Ishikawa (cell line): ENCODE data around the gene FAM107A.
A peak's percentile ranks its signal among the peaks of the same experiment; 100 is the strongest.

Experiments
- CEBPB ChIP-seq: IDR thresholded peaks from 2 replicates; pipeline ENCODE4 v1.6.1; 2012
- CREB1 ChIP-seq: IDR thresholded peaks from 2 replicates; pipeline ENCODE4 v1.6.1; 2012; ENCODE audit warnings: low read depth
- EGR1 ChIP-seq: IDR thresholded peaks from 2 replicates; pipeline ENCODE4 v1.6.1; 2012
- EP300 ChIP-seq: IDR thresholded peaks from 2 replicates; pipeline ENCODE4 v1.6.1; 2012; ENCODE audit warnings: borderline replicate concordance
- FOXM1 ChIP-seq: IDR thresholded peaks from 2 replicates; pipeline ENCODE4 v1.6.1; 2012; ENCODE audit warnings: low read depth, borderline replicate concordance
- NFIC ChIP-seq: IDR thresholded peaks from 2 replicates; pipeline ENCODE4 v1.6.1; 2012
- RAD21 ChIP-seq: IDR thresholded peaks from 2 replicates; pipeline ENCODE4 v1.6.1; 2012; ENCODE audit warnings: low read depth
- TAF1 ChIP-seq: IDR thresholded peaks from 2 replicates; pipeline ENCODE4 v1.6.1; 2012; ENCODE audit warnings: low read depth, mild to moderate bottlenecking
- TCF12 ChIP-seq: IDR thresholded peaks from 2 replicates; pipeline ENCODE4 v1.6.1; 2012; ENCODE audit warnings: low read depth
- TEAD4 ChIP-seq: IDR thresholded peaks from 2 replicates; pipeline ENCODE4 v1.6.1; 2012
- YY1 ChIP-seq: IDR thresholded peaks from 2 replicates; pipeline ENCODE4 v1.6.1; 2012; ENCODE audit warnings: low read depth
- ZBTB7A ChIP-seq: IDR thresholded peaks from 2 replicates; pipeline ENCODE4 v1.6.1; 2012; ENCODE audit warnings: low read depth
- TF ChIP-seq, protein P1 (sequence below): IDR thresholded peaks from 2 replicates; pipeline ENCODE4 v1.6.1; 2012
- TF ChIP-seq, protein P2 (sequence below): IDR thresholded peaks from 2 replicates; pipeline ENCODE4 v1.6.1; 2012; ENCODE audit warnings: low read depth, mild to moderate bottlenecking
- TF ChIP-seq, protein P3 (sequence below): IDR thresholded peaks from 2 replicates; pipeline ENCODE4 v1.6.1; 2012

FAM107A gene

DNA sequence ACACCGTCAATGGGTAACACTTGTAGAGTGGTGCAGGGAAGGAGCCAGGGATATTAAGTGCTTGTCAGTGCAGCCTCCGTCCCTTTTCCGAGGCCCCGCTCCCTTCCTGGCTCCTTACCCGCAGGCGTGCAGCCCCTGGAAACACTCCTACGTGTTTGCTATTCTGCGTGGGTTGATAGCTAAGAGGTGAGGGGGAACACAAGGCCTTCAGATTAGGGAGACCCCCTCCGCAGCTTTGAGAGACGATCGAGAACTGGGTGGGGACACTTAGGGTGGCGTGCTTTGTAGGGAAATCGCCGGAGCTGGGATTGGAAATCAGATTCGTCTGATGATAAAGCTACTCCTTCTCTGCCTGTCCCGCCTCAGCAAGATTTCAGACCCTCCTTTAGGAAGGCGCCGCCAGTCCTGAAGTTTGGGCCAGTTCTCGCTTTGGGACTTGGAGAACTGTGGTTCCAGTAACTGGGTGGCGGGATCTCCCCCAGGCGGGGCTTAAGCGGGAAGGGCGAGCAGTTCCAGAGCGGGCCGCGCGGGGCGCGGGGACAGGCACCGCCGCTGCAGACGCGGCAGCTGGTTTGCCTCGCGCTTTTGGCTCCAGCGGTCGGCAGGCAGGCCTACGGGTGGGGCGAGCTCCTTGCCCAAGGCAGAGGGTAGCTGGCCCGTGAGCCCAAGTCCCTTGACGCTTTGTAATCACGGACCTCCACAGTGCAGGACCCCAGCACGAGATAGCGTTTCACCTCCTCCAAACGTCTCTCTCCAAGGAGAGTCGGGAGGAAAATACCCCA is 8.0 kb upstream of the FAM107A start:
- TF ChIP-seq TCF12 (no peak), TEAD4 (no peak), TAF1 (no peak), NFIC (no peak), FOXM1 (no peak), EP300 (no peak), EGR1 (no peak), ZBTB7A (no peak), CEBPB (no peak)
- TF ChIP-seq, protein P1, sequence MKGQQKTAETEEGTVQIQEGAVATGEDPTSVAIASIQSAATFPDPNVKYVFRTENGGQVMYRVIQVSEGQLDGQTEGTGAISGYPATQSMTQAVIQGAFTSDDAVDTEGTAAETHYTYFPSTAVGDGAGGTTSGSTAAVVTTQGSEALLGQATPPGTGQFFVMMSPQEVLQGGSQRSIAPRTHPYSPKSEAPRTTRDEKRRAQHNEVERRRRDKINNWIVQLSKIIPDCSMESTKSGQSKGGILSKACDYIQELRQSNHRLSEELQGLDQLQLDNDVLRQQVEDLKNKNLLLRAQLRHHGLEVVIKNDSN, result no peak
- TF ChIP-seq, protein P2, sequence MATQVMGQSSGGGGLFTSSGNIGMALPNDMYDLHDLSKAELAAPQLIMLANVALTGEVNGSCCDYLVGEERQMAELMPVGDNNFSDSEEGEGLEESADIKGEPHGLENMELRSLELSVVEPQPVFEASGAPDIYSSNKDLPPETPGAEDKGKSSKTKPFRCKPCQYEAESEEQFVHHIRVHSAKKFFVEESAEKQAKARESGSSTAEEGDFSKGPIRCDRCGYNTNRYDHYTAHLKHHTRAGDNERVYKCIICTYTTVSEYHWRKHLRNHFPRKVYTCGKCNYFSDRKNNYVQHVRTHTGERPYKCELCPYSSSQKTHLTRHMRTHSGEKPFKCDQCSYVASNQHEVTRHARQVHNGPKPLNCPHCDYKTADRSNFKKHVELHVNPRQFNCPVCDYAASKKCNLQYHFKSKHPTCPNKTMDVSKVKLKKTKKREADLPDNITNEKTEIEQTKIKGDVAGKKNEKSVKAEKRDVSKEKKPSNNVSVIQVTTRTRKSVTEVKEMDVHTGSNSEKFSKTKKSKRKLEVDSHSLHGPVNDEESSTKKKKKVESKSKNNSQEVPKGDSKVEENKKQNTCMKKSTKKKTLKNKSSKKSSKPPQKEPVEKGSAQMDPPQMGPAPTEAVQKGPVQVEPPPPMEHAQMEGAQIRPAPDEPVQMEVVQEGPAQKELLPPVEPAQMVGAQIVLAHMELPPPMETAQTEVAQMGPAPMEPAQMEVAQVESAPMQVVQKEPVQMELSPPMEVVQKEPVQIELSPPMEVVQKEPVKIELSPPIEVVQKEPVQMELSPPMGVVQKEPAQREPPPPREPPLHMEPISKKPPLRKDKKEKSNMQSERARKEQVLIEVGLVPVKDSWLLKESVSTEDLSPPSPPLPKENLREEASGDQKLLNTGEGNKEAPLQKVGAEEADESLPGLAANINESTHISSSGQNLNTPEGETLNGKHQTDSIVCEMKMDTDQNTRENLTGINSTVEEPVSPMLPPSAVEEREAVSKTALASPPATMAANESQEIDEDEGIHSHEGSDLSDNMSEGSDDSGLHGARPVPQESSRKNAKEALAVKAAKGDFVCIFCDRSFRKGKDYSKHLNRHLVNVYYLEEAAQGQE, result 0 out of 2 replicates have a peak, but pooled peaks have one; percentile 13
- TF ChIP-seq, protein P3, sequence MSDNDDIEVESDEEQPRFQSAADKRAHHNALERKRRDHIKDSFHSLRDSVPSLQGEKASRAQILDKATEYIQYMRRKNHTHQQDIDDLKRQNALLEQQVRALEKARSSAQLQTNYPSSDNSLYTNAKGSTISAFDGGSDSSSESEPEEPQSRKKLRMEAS, result peak; percentile 63

DNA sequence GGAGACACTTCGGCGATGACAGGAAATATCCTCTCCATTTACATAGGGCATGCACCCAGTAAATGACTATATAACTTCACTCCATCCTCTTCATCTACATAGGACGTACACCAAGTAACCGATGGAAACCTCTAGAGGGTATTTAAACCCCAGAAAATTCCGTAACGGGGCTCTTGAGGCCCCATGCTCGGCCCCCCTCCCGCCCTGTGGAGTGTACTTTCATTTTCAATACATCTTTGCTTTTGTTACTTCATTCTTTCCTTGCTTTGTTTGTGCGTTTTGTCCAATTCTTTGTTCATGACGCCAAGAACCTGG is 7.5 kb upstream of the FAM107A start:
- TF ChIP-seq TCF12 (no peak), TEAD4 (no peak), FOXM1 (no peak), NFIC (no peak), RAD21 (no peak)
- TF ChIP-seq, protein P3, result no peak
- TF ChIP-seq, protein P2, result no peak

DNA sequence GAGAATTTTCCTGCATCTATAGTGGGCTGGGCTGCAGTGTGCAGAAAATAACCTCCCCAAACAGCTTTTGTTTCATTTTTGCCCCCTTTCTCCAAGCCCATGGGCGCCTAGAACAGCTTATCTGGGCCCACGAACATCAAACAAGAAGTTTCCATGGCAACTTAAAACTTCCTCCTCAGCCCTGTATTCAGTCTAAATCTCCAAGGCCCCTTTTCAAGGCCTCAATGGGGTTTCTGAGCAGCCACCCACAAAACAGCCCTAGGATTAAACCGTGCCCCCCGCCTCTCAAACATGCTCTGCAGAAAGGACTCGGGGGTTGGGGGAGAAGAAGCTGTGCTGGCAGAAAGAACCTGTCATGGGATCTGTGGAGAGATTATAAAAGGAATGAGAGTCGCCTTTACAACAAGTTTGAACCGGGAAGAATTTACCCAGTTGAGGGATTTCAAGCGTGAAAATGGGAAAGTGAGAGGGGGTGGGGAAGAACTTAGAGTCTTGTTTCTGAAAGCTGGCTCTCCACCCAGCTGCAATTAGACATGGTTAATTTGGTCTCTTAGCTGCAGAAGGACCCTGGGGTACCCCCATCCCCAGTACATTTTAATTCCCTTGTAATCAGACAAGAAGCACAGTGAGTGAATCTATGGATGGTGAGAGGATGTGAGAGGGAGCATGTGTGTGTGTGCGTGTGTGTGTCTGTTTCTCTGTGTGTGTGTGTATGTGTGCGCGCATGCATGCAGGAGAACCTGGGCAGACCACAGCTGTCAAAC is 4.3 kb upstream of the FAM107A start:
- TF ChIP-seq RAD21 (no peak), CREB1 (no peak), EP300 (no peak), TEAD4 (no peak), YY1 (no peak), TAF1 (no peak), TCF12 (no peak), NFIC (no peak), CEBPB (no peak), FOXM1 (no peak), EGR1 (no peak), ZBTB7A (no peak)
- TF ChIP-seq, protein P1, result no peak
- TF ChIP-seq, protein P2, result no peak

DNA sequence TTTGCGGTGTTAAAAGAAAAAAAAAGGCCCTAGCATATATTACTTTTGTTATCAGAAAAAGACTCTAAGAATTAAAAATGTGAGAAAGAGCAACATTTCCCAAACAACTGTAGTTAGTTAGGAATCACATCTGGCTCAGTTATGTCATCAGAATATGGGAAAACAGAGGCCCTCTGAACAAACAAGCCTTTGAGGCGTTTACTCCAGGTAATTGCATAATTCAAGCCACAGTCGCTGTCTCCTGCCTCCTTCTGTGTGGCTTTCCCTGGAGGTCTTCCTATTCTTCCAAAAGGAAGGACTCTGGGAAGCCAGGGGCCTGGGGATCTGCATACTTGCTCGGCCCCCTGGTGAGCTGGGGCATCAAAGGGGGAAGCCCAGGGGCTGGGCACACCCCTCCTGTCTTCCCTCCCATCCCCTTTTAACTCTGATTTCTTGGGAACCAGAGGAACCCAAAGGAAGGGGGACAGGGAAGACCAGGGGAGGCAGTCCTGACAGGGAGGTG is 3.7 kb upstream of the FAM107A start:
- TF ChIP-seq TEAD4 (no peak), CEBPB (peak; percentile 10; the same call in 1 of the 2 replicates), FOXM1 (no peak)
